ENCODE results near the gene ELK3.

Gene ELK3

GRCh38 chr12:96237465-96238077, 43.4 kb downstream of the ELK3 start:
- no peak for DNase-seq

DNA sequence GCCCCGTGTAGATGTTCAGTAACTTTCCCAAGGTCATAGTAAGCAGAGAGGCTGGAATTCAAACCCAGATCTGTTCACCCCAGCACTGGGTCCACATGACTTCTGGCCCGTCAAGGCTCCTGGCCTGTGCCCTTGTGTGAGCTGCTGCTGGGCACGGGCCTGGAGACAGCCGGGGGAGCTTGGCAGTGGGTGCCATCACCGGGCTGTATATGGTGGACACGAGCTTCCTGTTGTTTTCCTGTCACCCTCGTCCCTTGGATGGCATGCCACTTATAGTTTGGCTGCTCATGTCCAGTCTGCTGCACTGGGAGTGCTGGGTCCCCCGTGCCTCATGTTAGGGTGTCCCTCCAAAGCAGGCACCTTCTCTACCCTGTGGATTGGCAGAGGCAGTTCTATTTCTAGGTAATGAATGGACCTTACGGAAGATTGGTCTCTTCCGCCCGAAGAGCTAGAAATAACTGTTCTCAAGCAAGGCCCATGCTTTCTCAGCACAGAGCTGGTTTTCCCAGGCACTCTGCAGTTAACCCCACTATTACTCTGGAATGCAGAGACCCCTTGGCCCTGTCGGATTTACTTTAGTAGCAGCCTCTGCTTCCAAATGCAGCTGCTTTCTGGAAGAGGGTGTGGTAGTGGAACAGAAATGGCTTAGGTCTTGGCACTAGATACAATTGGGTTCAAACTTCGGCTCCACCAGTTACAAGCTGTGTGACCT, 44.3 kb downstream of the ELK3 start:
- no peak for DNase-seq

GRCh38 chr12:96239711-96240635, 45.8 kb downstream of the ELK3 start:
- DNase-seq: peak; percentile 6

DNA sequence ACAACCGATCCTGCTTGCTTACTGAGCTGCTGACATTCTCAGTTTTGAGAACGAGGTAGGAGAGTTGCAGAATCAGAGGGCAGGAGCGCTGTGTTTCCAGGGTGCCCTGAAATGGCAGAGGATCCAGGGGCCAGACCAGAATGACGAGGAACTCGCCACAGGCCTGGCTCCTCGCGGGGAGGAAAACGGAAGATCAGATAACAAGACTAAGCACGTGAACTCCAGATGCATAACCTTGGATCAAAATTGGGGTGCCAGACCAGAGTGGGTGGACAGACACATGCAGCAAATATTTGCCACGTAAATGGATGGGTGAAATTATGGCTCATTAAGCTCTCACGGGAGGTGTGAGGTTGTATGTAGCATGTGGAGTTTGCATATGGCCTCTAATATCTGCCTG, 46.5 kb downstream of the ELK3 start:
- no peak for DNase-seq

- no peak for DNase-seq
These were observed 47.3 kb downstream of the ELK3 start for GRCh38 chr12:96241431-96241830.

DNA sequence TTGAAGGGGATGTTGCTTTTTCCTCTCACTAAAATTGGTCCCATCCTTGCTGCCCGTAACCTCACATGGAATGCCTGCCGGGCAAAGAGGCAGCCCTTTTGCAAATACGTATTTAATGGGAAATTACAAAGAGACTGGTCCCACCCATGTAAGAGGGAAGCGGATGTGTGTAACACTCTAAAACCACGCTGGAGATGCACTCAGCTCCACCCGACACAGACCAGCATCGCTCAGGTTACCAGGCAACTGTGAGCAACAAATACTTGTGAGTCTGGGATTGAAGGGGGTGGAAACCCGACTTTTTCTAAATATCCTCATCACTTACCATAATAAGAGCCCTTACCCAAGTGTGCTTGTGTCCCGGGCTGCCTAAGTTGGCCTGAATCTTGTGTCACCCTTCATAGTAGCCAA, 47.7 kb downstream of the ELK3 start:
- DNase-seq: no peak

DNA sequence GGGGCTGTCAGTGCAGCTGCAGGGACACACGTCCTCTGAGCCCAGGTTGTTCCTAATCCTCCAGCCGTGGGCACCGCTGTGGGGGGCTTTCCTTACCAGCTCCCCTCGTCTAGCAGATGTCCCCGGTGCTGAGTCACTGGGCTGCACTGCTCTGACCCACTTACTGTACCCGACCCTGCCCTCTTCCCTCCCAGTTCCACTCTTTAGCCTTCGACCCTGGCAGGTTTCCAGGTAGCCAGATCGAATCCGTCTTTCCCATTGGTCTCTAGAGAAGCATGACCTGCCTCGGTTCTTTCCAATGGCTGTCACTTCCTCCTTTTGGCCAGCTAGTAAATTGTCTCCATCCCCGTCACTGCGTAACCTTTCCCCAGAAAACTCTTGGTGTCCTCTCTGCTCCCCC, 48.4 kb downstream of the ELK3 start:
- DNase-seq: no peak

DNA sequence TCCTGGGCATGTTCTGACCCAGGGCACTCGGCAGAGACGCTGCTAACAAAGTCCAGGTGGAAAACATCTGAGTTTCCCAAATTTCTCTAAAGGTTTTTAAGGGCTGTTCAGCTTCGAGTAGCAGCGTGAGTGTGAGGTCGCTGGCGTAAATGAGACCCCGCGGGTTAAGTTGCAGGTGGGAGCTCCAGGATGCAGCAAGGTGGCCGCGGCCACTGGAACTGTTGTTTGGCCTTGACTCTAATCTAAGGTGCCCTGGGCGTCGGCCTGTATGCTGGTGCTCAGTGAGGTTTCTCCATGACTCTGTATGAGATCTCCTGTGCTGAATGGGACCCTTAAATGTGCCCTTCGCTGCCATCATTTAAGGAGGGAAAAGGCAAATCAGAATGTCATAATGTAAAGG, 50.7 kb downstream of the ELK3 start:
- no peak for DNase-seq

DNA sequence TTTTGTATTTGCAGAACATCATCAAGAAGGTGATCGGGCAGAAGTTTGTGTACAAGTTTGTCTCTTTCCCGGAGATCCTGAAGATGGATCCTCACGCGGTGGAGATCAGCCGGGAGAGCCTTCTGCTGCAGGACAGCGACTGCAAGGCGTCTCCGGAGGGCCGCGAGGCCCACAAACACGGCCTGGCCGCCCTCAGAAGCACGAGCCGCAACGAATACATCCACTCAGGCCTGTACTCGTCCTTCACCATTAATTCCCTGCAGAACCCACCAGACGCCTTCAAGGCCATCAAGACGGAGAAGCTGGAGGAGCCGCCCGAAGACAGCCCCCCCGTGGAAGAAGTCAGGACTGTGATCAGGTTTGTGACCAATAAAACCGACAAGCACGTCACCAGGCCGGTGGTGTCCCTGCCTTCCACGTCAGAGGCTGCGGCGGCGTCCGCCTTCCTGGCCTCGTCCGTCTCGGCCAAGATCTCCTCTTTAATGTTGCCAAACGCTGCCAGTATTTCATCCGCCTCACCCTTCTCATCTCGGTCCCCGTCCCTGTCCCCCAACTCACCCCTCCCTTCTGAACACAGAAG, 52.8 kb downstream of the ELK3 start:
- no peak for DNase-seq

GRCh38 chr12:96247563-96247962, 53.4 kb downstream of the ELK3 start:
- DNase-seq: no peak

DNA sequence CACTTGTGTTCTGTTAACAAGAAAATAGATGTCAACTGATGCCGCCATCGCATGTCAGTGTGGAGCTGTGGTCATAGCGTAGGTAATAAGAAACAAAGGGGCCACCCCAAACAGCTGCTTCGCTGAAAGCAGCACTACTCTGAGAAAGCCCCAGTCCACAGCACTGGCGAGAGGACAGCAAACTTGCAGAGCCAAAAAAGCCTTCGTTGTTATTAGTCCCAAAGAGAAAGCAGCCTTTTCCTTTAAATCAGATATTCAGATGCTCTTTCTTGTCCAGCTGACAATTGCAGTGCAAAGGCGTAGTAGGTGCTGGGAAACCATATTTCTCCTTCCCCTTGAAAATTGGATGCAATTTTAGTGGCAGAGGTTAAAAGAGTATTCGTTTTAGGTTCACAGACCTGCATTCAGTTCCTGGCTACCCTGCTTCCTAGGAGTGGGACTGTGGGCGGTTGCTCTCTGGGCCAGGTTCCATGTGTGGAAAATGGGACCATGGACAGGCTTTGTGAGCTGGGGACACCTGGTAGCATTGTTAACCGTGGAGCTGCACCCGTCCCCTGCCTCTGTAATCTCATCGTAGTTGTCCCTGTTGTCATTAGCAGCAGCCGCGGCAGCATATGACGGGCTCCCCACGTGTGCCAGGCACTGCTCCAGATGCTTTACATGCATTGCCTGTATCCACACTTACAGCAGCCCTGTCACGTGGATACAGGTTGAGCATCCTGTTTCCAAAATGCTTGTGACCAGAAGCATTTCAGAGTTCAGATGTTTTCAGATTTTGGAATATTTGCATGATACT, 54.2 kb downstream of the ELK3 start:
- no peak for DNase-seq

DNA sequence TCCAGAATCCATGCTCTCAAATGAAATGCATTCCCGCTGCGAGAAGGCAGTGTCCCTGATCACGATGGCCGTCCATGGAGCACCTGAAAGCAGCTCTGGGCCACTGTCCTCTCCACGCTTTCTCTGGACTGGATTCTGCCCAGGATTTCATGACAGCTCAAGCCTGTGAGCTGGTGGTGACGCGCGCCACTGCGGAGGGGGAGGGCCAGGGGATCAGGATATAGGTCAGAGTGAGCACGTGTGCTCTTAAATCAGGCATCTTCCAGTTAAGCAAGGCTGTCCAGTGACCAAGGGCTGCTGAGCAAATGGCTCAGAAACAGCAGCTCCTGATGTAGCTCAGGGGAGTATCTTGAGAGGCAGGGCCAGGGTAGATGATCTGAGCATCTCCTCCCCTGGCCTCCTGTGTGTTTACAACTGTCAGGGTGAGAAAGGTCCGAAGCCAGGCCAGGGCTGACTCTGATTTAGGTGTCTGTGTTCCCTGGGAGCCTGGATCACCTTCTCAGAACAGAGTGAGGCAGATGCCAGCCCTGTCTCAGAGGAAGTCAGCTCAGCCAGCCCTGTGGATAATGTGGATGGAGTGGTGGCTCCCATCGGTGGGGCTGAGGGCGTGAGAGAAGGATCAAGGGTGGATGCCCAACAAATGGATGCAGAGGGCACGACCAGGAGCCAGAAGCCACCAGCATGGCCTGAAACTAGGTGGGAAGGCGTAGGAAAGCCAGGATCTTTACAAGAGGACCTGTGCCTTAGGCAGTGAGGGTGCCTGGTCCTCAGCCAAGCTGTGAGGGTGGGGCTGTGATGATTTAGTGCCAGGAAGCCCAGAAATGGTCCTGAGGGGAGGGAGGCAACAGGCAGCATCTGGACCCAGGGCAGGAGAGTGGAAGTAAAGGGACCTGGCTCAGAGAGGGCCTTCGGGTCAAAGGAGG, 55.3 kb downstream of the ELK3 start:
- no peak for DNase-seq

- DNase-seq: no peak
These were observed 56.0 kb downstream of the ELK3 start for GRCh38 chr12:96250119-96250685.

DNA sequence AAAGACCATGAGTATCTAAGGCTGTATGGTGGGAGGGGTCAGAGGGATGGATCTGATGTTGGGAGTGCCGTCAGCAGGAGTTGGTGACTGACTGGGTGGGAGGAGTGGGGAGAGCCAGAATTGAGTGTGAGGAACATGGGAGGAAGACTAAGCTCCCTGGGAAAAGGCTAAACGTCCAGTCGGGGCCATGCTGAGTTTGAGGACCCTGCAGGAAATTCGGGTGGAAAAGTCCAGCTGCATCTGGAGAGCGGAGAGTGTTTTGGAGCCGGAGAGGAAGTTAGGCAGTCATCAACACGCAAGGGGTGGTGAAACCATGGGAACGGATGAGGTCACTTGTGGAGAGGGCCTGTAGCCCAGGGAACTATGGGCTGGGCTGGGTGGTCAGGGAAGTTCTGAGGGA, 60.9 kb downstream of the ELK3 start:
- no peak for DNase-seq

DNA sequence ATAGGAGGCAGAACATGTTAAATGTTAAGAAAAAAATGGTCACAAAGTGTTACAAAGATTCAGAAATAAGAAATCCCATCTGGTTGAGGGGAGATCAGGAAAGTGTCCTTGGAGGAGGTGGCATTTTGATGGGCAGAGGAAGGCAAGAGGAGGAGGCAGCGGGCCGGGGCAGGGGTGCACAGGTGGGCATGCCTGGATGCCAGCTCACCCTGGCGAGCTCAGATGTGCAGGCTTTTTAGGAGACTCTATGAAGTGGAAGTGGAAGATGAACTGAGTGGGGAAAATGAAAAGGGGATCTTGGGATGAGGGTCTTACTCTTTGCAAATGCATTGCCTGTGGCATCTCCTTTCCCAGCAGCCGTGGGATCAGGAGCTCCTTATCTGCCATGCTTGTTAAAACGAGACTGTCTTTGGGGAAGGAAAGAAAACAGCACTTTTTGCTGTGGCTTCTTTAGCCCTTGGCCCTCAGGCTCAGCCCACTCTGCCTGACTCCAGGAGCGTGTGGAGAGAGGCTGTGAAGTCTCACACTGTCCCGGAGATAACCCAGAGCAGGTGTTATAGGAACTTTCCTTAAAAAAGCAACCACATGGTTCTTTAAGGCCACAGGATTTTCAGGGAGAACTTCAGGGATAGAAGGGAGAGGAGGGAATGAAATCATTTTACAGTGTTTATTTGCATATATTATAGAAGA, 62.6 kb downstream of the ELK3 start:
- no peak for DNase-seq

DNA sequence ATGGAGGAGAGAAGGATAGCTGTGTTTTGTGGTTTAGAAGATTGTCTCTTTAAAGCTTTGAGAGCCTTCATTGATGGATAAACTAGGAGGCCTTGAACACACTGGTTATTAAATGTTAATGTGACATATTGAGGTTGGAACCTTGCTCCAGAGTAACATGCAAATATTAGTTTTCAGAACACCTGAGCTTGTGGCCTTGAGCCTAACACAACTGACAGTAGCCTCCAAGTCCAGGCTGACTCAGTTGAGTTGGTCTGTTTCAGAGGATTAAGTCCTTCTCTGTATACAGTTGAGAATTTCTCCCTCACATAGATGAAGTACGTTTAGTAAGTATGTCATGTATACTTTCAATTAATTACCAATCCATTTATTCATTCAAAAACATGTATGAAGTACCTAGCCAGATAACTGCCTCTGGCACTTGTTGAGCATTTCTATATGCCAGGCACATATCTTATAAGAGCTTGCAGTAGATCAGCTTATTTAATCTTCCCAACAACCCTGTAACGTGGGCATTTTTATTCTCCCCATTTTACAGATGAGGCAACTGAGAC, 63.5 kb downstream of the ELK3 start:
- peak; percentile 20 for DNase-seq

DNA sequence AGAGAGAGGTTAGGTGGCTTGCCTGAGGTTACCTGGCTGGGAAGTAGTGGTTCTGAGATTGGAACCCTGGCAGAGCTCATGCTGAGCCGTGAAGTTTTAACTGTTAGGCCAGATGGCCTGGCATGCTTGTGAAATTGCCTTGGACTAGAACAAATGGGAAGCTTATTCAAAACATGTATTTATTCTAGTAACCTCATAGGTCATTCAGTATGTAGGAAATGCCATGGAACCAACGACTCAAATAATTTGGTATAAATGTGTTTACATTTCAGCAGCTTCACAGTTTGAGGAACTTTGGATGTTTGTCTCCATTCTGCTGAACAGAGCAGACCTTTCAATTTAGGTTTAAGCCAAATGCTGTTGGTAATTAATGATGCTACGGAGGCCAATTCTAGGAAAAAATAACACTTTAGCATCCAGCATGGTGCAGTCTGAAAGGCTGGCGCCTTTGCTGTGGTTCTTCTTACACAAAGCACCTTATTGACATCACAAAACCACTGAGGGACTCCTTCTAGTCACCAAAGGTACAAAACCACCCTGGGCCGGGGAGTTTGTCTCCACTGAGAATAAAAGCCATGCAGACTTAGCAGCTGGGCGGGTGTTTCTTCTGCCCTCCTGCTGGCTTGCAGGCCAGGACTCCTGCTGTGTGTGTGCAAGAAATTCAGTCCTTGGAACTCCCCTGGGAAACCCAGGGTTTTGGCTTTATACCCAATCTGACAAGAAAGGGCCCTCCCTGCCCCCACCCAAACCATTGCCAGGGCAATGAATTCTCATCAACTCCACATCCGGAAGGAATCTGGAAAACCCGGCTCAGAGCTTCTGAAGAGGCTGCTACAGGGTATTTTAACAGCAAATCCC, 64.2 kb downstream of the ELK3 start:
- peak; percentile 71 for DNase-seq

DNA sequence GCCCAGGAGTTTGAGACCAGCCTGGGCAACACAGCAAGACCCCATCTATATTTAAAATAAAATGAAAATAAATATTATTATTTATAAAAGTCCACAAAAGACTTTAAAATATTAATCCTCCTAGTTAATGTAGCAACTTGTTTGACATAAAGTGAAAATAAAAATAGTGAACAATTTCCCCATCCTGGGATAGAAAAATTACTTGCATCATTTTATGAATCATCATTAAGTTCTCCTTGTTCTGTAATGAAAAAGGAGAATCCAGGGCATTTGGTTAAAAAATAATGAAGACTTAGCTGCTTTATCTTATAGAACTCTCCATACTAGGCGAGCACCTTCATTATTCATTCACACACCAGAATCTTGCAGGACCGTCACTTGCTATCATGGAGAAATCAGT, 66.1 kb downstream of the ELK3 start:
- DNase-seq: no peak

DNA sequence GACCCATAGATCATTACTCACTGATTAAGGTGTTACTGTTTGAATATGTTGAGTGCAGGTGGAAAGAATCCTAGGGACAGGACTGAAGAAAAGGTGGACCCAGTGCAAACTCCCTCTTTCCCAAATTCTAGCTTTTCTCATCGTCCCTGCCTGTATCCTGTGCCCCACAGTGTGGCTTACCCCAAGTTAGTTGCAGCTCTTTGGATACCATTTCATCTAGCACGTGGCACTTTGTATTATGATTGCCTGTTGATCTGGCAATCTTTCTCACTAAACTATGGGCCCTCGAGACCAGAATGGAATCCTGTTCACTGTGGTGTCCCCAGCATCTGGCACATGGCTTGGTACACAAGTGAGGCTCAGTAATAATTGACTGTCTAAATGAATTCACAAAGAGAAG, 66.5 kb downstream of the ELK3 start:
- no peak for DNase-seq

Data from NCI-H526 treated with DMSO at 0.1 percent for 48 hours (cell line).